Heart left ventricle (tissue), 16 donors: Measurements from ENCODE around the gene CCDC88B. TPM values are rescaled to one million over a fixed set of nuclear protein-coding genes. Genes with fewer than 3 reads are reported as not detected.

Experiments
- ATAC-seq, 4 donors: fragments of 200-7000 bp; cut with Tn5 transposase; one replicate each; pipeline ENCODE4 v1.9.1; 2020 to 2022; ENCODE audit warnings: moderate library complexity in 4 of 4, mild to moderate bottlenecking in 3 of 4, moderate number of reproducible peaks in 1 of 4
- DNase-seq, 5 donors: peaks; one replicate each; pipeline ENCODE4 v3.0.0-alpha.2; 2020
- H3K27ac ChIP-seq, 12 donors: fragments of 200-600 bp; sonication (generic) in 4 of 12; one replicate each; pipeline versions ENCODE4 v1.5.0 to v1.8.0; 2016 to 2022; ENCODE audit warnings: mild to moderate bottlenecking in 2 of 12
- H3K27me3 ChIP-seq, 9 donors: fragments of 200-600 bp; sonication (generic) in 2 of 9; one replicate each; pipeline versions ENCODE4 v1.5.1 to v1.8.0; 2016 to 2022; ENCODE audit warnings: mild to moderate bottlenecking in 3 of 9
- H3K36me3 ChIP-seq, 9 donors: fragments of 200-600 bp; sonication (generic) in 2 of 9; one replicate each; pipeline versions ENCODE4 v1.5.0 to v1.8.0; 2018 to 2022; ENCODE audit warnings: mild to moderate bottlenecking in 2 of 9
- H3K4me1 ChIP-seq, 12 donors: fragments of 200-600 bp; sonication (generic) in 4 of 12; one replicate each; pipeline versions ENCODE4 v1.5.0 to v1.8.0; 2016 to 2022; ENCODE audit warnings: mild to moderate bottlenecking in 3 of 12
- H3K4me3 ChIP-seq, 12 donors: fragments of 200-600 bp; sonication (generic) in 4 of 12; one replicate each; pipeline versions ENCODE4 v1.5.0 to v1.8.0; 2017 to 2022; ENCODE audit warnings: mild to moderate bottlenecking in 9 of 12, moderate library complexity in 4 of 12
- H3K9me3 ChIP-seq, 12 donors: fragments of 200-600 bp; sonication (generic) in 4 of 12; one replicate each; pipeline versions ENCODE4 v1.5.0 to v1.8.0; 2016 to 2022; ENCODE audit warnings: mild to moderate bottlenecking in 1 of 12
- POLR2A ChIP-seq, 2 donors: fragments of 450-650 bp; IDR thresholded peaks; one replicate each; pipeline ENCODE4 v1.6.1; 2017; ENCODE audit warnings: antibody characterized with exemption in 2 of 2, mild to moderate bottlenecking in 2 of 2, moderate library complexity in 2 of 2
- WGBS, 4 donors: extraction: QIAGEN DNeasy Blood & Tissue Kit in 2 of 4; methylation state at CpG; one replicate each; pipeline versions ENCODE4 v1.1.5 to v1.1.7; 2013 to 2018; 5-methylcytosine and 5-hydroxymethylcytosine counted together
- intact Hi-C, 10 donors: fragments of 100-400 bp; cut with DNase I; formaldehyde crosslinking; loops; one replicate each; pipeline versions ENCODE4 v1.11.1 to v1.14.2; 2022
- polyA plus RNA-seq, 2 donors: library from polyadenylated mRNA; stranded (reverse); fragments of 200-250 nt; gene quantifications; one replicate each; pipeline ENCODE4 v1.2.3, GENCODE V29; 2013
- total RNA-seq, 9 donors: library from RNA; depleted of rRNA in 2 of 9; stranded (reverse); fragments of >200 nt in 2 of 9; fragmentation: NEBNext Ultra II Directional in 3 of 9; extraction: Animal tissue kit (Norgen Biotek cat#: 25700) in 3 of 9; gene quantifications; one replicate each; pipeline versions ENCODE4 v1.1.0 to v1.2.4, GENCODE V29; 2016 to 2023
- TF ChIP-seq, protein P1 (sequence below), 12 donors: fragments of 200-600 bp; sonication (generic) in 4 of 12; IDR thresholded peaks; one replicate each; pipeline versions ENCODE4 v1.5.0 to v1.8.0; 2018 to 2022; ENCODE audit warnings: antibody characterized with exemption in 12 of 12, mild to moderate bottlenecking in 5 of 12
- donor health status: ischemic (EF 13 %, LVEDD 7.1; RV severe dilation, severe dysfunction).
- donor health status: healthy with polysubstance abuse.
- donor health status: DM: no; HTN: yes; CAD: no.
- donor health status: DM: no; HTN: no; CAD: no.
- donor health status: ischemic (EF 25% LVEDD 6.9; RV normal size, moderate dysfunction).
- donor health status: ischemic (EF 25% LVEDD 5.7; RV mildly dilated, moderate dysfunction).
- donor health status: healthy.
- donor health status: DM: yes; HTN: yes; CAD: no.
- donor health status: ischemic (EF 35%, LVEDD 5.7; RV mildly dilated, moderate dysfunction).
- donor health status: nonischemic (EF 11% LVEDD 7.7; RV severe dilation, severe dysfunction).
- donor health status: DM: yes; HTN: yes; CAD: no.
- donor health status: PGD.
- donor health status: ischemic (EF 29% LVEDD 5.4; RV normal size, mild dysfunction).
- donor health status: nonischemic (EF 23%, LVEDD 6.1; RV moderate dilation, normal function).

Gene CCDC88B
- total and polyA plus RNA-seq, 11 donors = 4.1 to 24.0 (median 8.1) TPM

- WGBS, 4 donors = 92 to 98% (median 93%) methylated on average over 3 of the region's 3 CpGs
- TF ChIP-seq, protein P1, sequence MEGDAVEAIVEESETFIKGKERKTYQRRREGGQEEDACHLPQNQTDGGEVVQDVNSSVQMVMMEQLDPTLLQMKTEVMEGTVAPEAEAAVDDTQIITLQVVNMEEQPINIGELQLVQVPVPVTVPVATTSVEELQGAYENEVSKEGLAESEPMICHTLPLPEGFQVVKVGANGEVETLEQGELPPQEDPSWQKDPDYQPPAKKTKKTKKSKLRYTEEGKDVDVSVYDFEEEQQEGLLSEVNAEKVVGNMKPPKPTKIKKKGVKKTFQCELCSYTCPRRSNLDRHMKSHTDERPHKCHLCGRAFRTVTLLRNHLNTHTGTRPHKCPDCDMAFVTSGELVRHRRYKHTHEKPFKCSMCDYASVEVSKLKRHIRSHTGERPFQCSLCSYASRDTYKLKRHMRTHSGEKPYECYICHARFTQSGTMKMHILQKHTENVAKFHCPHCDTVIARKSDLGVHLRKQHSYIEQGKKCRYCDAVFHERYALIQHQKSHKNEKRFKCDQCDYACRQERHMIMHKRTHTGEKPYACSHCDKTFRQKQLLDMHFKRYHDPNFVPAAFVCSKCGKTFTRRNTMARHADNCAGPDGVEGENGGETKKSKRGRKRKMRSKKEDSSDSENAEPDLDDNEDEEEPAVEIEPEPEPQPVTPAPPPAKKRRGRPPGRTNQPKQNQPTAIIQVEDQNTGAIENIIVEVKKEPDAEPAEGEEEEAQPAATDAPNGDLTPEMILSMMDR (IDR thresholded peaks at IDR 0.05) = no peak
- no peak for TF ChIP-seq POLR2A (IDR thresholded peaks at IDR 0.05)
- H3K27ac ChIP-seq = no peak overlapping the region
- ATAC-seq (no peak), DNase-seq (no peak)
- intact Hi-C loops = no loop called here
- peaks cover 0 to 13% (median 2%) of the 10 kb centered on the region in 12 donors for H3K4me1 ChIP-seq
- no peaks in the 10 kb centered on the region for H3K9me3 ChIP-seq
- H3K36me3 ChIP-seq = no peaks in the 10 kb centered on the region
- no peaks in the 10 kb centered on the region for H3K27me3 ChIP-seq
- H3K4me3 ChIP-seq = no peak overlapping the region
Measured at GRCh38 chr11:64390558-64390957, 50.6 kb downstream of the CCDC88B start.

- ATAC-seq = no peak
- Histone ChIP-seq H3K4me1 (peaks cover 0 to 15% (median 8%) of the 10 kb centered on the region in 12 donors), H3K36me3 (no peaks in the 10 kb centered on the region), H3K9me3 (no peaks in the 10 kb centered on the region), H3K4me3 (no peak overlapping the region), H3K27ac (no peak overlapping the region), H3K27me3 (peaks cover 0 to 2% (median 0%) of the 10 kb centered on the region in 9 donors)
- 90 to 97% (median 92%) methylated on average over 3 of the region's 3 CpGs for WGBS, 4 donors
- no peak for DNase-seq
- TF ChIP-seq, protein P1 (IDR thresholded peaks at IDR 0.05) = no peak
- no peak for TF ChIP-seq POLR2A (IDR thresholded peaks at IDR 0.05)
- intact Hi-C loops = no loop called here
Measured at GRCh38 chr11:64391839-64392238, 51.8 kb downstream of the CCDC88B start.

GRCh38 chr11:64395545-64396078 lies 55.6 kb downstream of the CCDC88B start:
- peaks cover 0 to 22% (median 8%) of the 10 kb centered on the region in 12 donors for H3K4me1 ChIP-seq
- peaks cover 0 to 2% (median 0%) of the 10 kb centered on the region in 9 donors for H3K27me3 ChIP-seq
- TF ChIP-seq POLR2A (IDR thresholded peaks at IDR 0.05) = no peak
- TF ChIP-seq, protein P1 (IDR thresholded peaks at IDR 0.05) = no peak
- intact Hi-C loops = no loop called here
- H3K4me3 ChIP-seq = peak overlapping the region in 2 of 12 donors; percentile 8 to 17
- no peaks in the 10 kb centered on the region for H3K36me3 ChIP-seq
- peak overlapping the region in 2 of 12 donors; percentile 20 to 69 for H3K27ac ChIP-seq
- ATAC-seq (peak in 3 of 4 donors; percentile 21 to 49 (median 40)), DNase-seq (peak in 2 of 5 donors; percentile 25 to 50)
- no peaks in the 10 kb centered on the region for H3K9me3 ChIP-seq
- WGBS, 4 donors = 52 to 64% (median 58%) methylated on average over 13 of the region's 13 CpGs

DNA sequence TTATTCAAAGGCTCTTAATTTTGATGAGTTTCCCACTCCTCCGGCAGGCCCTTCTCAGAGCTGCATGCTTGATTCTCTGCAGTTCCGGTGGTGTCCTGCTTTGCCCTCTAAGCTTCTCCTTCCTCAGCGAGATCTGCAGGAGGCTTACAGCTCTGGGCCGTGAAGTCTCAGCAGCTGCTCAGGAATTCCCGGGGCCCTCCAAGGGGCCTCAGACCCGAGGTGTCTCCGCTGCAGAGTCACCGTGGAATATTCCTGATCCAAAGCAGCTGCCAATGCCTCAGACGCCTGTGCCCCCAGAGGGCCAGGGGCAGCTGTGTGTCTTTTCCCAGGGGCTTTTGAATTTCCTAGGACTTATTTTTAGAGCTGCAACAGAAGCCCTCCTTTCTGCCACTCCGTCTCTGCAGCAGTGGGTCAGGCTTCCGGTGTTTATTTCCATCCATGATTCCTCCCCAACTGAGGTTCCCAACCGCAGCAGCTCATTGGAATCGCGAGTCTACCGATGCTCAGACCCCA lies 56.1 kb downstream of the CCDC88B start:
- intact Hi-C loops = no loop called here
- TF ChIP-seq, protein P1 (IDR thresholded peaks at IDR 0.05) = no peak
- no peak for TF ChIP-seq POLR2A (IDR thresholded peaks at IDR 0.05)
- Histone ChIP-seq H3K9me3 (no peaks in the 10 kb centered on the region), H3K36me3 (no peaks in the 10 kb centered on the region), H3K4me1 (peaks cover 0 to 22% (median 8%) of the 10 kb centered on the region in 12 donors), H3K27ac (peak overlapping the region in 2 of 12 donors; percentile 20 to 69), H3K4me3 (peak overlapping the region in 2 of 12 donors; percentile 8 to 17), H3K27me3 (peaks cover 0 to 2% (median 0%) of the 10 kb centered on the region in 9 donors)
- DNase-seq = peak in 1 of 5 donors; percentile 19
- WGBS, 4 donors = 18 to 26% (median 19%) methylated on average over 12 to 15 of the region's 15 CpGs
- ATAC-seq = peak in 2 of 4 donors; percentile 41 to 43
